ENCODE measurements around the gene STIM1.
"Not testable (repeated sequence)": the region's sequence is repeated elsewhere in the genome, so short reads cannot be mapped to it uniquely, and the experiment has no call there.

Gene STIM1

DNA sequence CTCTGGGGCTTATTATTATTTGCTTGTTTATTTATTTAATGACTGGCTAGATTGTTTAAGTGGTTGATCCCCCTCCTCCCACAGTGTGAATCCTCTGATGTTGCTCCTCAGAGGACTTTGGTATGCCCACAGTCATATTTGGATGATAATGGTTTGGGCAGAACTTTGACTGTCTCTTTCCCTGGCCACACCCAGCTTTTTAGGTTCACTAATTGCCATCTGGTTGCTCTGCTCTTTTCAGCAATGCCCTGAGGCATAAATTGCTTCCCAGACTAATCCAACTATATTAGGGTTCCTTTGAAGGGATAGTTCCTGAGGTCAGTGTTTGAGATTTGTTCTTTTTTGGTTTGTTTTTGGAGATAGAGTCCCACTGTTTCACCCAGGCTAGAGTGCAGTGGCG lies 139.8 kb downstream of the STIM1 start:
- Histone ChIP-seq H3K36me3 (ENCODE audit: control insufficient read depth in 5 of 5, insufficient read depth in 5 of 5, low read length in 5 of 5) (no peaks in the 10 kb centered on the region), H3K4me1 (ENCODE audit: control insufficient read depth in 5 of 5, insufficient read depth in 5 of 5, low read length in 5 of 5) (peaks cover 2 to 16% (median 14%) of the 10 kb centered on the region in 5 donors), H3K27me3 (ENCODE audit: control insufficient read depth in 5 of 5, insufficient read depth in 4 of 5, low read length in 5 of 5) (no peaks in the 10 kb centered on the region), H3K4me3 (ENCODE audit: low read depth in 1 of 5, low read length in 5 of 5) (no peak overlapping the region), H3K27ac (ENCODE audit: low read depth, low read length) (no peak overlapping the region), H3K9me3 (ENCODE audit: control insufficient read depth in 5 of 5, low read length in 5 of 5) (peaks cover 0 to 6% (median 0%) of the 10 kb centered on the region in 5 donors), H3K9ac (ENCODE audit: low read length in 5 of 5) (no peak overlapping the region)

- no peak overlapping the region for H3K27ac ChIP-seq (ENCODE audit: low read depth, low read length)
- H3K4me3 ChIP-seq (ENCODE audit: low read depth in 1 of 5, low read length in 5 of 5) = no peak overlapping the region
- peaks cover 0 to 5% (median 0%) of the 10 kb centered on the region in 5 donors for H3K9me3 ChIP-seq (ENCODE audit: control insufficient read depth in 5 of 5, low read length in 5 of 5)
- no peaks in the 10 kb centered on the region for H3K27me3 ChIP-seq (ENCODE audit: control insufficient read depth in 5 of 5, insufficient read depth in 4 of 5, low read length in 5 of 5)
- H3K4me1 ChIP-seq (ENCODE audit: control insufficient read depth in 5 of 5, insufficient read depth in 5 of 5, low read length in 5 of 5) = peaks cover 2 to 16% (median 14%) of the 10 kb centered on the region in 5 donors
- no peaks in the 10 kb centered on the region for H3K36me3 ChIP-seq (ENCODE audit: control insufficient read depth in 5 of 5, insufficient read depth in 5 of 5, low read length in 5 of 5)
- H3K9ac ChIP-seq (ENCODE audit: low read length in 5 of 5) = peak overlapping the region in 1 of 5 donors; percentile 35
Measured at GRCh38 chr11:3995949-3996554, 140.6 kb downstream of the STIM1 start.

DNA sequence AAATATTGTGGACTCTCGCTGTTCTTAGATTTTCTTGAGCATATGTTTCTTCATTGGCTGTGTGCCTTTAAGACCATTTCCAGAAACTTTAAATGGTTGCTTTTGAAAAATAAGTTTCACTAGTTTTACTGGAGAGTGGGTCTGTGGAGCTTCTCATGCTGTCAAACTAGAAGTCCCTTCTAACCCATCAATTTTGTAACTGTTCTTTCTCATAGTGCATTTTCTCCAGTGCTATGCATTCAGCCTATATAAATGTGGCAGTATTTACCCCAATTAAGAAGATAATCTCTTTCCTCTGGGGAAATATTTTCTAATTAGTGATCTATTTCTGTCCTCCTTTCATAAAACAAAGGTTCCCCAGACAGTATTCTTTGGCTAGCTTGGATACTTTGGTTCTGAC lies 141.2 kb downstream of the STIM1 start:
- peaks cover 2 to 16% (median 14%) of the 10 kb centered on the region in 5 donors for H3K4me1 ChIP-seq (ENCODE audit: control insufficient read depth in 5 of 5, insufficient read depth in 5 of 5, low read length in 5 of 5)
- H3K27me3 ChIP-seq (ENCODE audit: control insufficient read depth in 5 of 5, insufficient read depth in 4 of 5, low read length in 5 of 5) = no peaks in the 10 kb centered on the region
- peak overlapping the region in 1 of 5 donors; percentile 35 for H3K9ac ChIP-seq (ENCODE audit: low read length in 5 of 5)
- no peak overlapping the region for H3K27ac ChIP-seq (ENCODE audit: low read depth, low read length)
- H3K9me3 ChIP-seq (ENCODE audit: control insufficient read depth in 5 of 5, low read length in 5 of 5) = peaks cover 0 to 5% (median 0%) of the 10 kb centered on the region in 5 donors
- H3K4me3 ChIP-seq (ENCODE audit: low read depth in 1 of 5, low read length in 5 of 5) = no peak overlapping the region
- H3K36me3 ChIP-seq (ENCODE audit: control insufficient read depth in 5 of 5, insufficient read depth in 5 of 5, low read length in 5 of 5) = no peaks in the 10 kb centered on the region

GRCh38 chr11:4004753-4005152 lies 149.3 kb downstream of the STIM1 start:
- not testable (repeated sequence) for H3K36me3 ChIP-seq (ENCODE audit: control insufficient read depth in 5 of 5, insufficient read depth in 5 of 5, low read length in 5 of 5); H3K4me3 ChIP-seq (ENCODE audit: low read depth in 1 of 5, low read length in 5 of 5); H3K9me3 ChIP-seq (ENCODE audit: control insufficient read depth in 5 of 5, low read length in 5 of 5); H3K4me1 ChIP-seq (ENCODE audit: control insufficient read depth in 5 of 5, insufficient read depth in 5 of 5, low read length in 5 of 5); H3K9ac ChIP-seq (ENCODE audit: low read length in 5 of 5); H3K27ac ChIP-seq (ENCODE audit: low read depth, low read length); H3K27me3 ChIP-seq (ENCODE audit: control insufficient read depth in 5 of 5, insufficient read depth in 4 of 5, low read length in 5 of 5)

DNA sequence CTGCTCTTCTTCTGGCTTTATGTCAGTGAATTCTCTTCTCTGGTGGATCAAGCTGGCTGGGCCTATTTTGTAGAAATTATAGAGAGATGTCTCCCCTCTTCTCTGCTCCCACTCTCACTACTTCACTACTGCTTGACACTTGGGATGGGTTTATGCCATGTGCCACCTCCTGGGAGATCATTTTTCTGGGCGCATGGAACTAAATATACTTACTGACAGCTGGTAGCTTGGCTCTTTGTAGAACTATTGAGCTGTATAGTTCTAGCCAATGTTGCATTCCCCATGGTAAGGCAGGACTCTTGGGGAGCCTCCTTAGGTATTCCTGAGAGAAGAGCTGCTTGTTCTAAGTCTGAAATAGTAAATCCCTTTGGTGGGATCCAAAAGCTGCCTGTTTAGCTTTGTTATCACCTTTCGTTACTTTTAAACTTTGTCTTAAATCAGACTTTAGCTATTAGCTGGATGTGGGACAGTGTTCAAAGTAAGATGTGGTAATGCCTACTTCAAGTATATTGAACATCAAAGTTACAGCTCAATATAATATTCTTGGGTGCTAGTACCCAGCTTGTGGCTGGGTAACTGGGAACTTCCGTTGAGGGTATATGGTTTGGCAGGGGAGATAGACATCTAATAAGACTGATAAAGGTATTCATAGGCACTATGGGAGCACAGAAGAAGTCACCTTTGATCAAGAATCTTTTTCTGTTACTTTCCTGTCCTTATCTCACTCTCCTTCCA lies 151.6 kb downstream of the STIM1 start:
- Histone ChIP-seq H3K4me3 (ENCODE audit: low read depth in 1 of 5, low read length in 5 of 5) (no peak overlapping the region), H3K4me1 (ENCODE audit: control insufficient read depth in 5 of 5, insufficient read depth in 5 of 5, low read length in 5 of 5) (peaks cover 0 to 3% (median 0%) of the 10 kb centered on the region in 5 donors), H3K9ac (ENCODE audit: low read length in 5 of 5) (no peak overlapping the region)

DNA sequence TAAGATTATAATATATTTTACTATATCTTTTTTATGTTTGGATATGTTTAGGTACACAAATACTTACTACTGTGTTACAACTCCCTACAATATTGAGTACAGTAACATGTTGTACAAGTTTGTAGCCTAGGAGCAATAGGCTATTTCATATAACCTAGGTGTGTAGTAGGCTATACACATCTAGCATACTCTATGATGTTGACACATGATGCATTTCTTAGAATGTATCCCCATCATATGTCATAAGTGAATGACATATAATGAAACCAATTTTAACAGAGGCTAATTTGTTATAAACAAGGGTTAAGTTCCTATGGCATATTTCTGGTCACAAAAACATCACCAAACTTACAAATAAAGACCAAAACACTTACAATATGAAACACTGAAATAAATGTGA lies 152.7 kb downstream of the STIM1 start:
- Histone ChIP-seq H3K9ac (ENCODE audit: low read length in 5 of 5) (no peak overlapping the region), H3K4me1 (ENCODE audit: control insufficient read depth in 5 of 5, insufficient read depth in 5 of 5, low read length in 5 of 5) (peaks cover 0 to 3% (median 0%) of the 10 kb centered on the region in 5 donors), H3K4me3 (ENCODE audit: low read depth in 1 of 5, low read length in 5 of 5) (no peak overlapping the region), H3K9me3 (ENCODE audit: control insufficient read depth in 5 of 5, low read length in 5 of 5) (no peaks in the 10 kb centered on the region), H3K27me3 (ENCODE audit: control insufficient read depth in 5 of 5, insufficient read depth in 4 of 5, low read length in 5 of 5) (no peaks in the 10 kb centered on the region), H3K27ac (ENCODE audit: low read depth, low read length) (no peak overlapping the region), H3K36me3 (ENCODE audit: control insufficient read depth in 5 of 5, insufficient read depth in 5 of 5, low read length in 5 of 5) (no peaks in the 10 kb centered on the region)

More for the DNA sequence above, 151.6 kb downstream of the STIM1 start:
- H3K27ac ChIP-seq (ENCODE audit: low read depth, low read length) = no peak overlapping the region
- no peaks in the 10 kb centered on the region for H3K27me3 ChIP-seq (ENCODE audit: control insufficient read depth in 5 of 5, insufficient read depth in 4 of 5, low read length in 5 of 5)
- H3K36me3 ChIP-seq (ENCODE audit: control insufficient read depth in 5 of 5, insufficient read depth in 5 of 5, low read length in 5 of 5) = no peaks in the 10 kb centered on the region
- no peaks in the 10 kb centered on the region for H3K9me3 ChIP-seq (ENCODE audit: control insufficient read depth in 5 of 5, low read length in 5 of 5)

- not testable (repeated sequence) for H3K4me3 ChIP-seq (ENCODE audit: low read depth in 1 of 5, low read length in 5 of 5); H3K9ac ChIP-seq (ENCODE audit: low read length in 5 of 5); H3K9me3 ChIP-seq (ENCODE audit: control insufficient read depth in 5 of 5, low read length in 5 of 5); H3K36me3 ChIP-seq (ENCODE audit: control insufficient read depth in 5 of 5, insufficient read depth in 5 of 5, low read length in 5 of 5); H3K27ac ChIP-seq (ENCODE audit: low read depth, low read length); H3K27me3 ChIP-seq (ENCODE audit: control insufficient read depth in 5 of 5, insufficient read depth in 4 of 5, low read length in 5 of 5); H3K4me1 ChIP-seq (ENCODE audit: control insufficient read depth in 5 of 5, insufficient read depth in 5 of 5, low read length in 5 of 5)
Measured at GRCh38 chr11:4016602-4017001, 161.1 kb downstream of the STIM1 start.

GRCh38 chr11:4017129-4017528 lies 161.7 kb downstream of the STIM1 start:
- no peaks in the 10 kb centered on the region for H3K27me3 ChIP-seq (ENCODE audit: control insufficient read depth in 5 of 5, insufficient read depth in 4 of 5, low read length in 5 of 5)
- H3K4me1 ChIP-seq (ENCODE audit: control insufficient read depth in 5 of 5, insufficient read depth in 5 of 5, low read length in 5 of 5) = no peaks in the 10 kb centered on the region
- H3K9me3 ChIP-seq (ENCODE audit: control insufficient read depth in 5 of 5, low read length in 5 of 5) = no peaks in the 10 kb centered on the region
- H3K9ac ChIP-seq (ENCODE audit: low read length in 5 of 5) = no peak overlapping the region
- H3K27ac ChIP-seq (ENCODE audit: low read depth, low read length) = no peak overlapping the region
- H3K36me3 ChIP-seq (ENCODE audit: control insufficient read depth in 5 of 5, insufficient read depth in 5 of 5, low read length in 5 of 5) = no peaks in the 10 kb centered on the region
- no peak overlapping the region for H3K4me3 ChIP-seq (ENCODE audit: low read depth in 1 of 5, low read length in 5 of 5)

- H3K27me3 ChIP-seq (ENCODE audit: control insufficient read depth in 5 of 5, insufficient read depth in 4 of 5, low read length in 5 of 5) = no peaks in the 10 kb centered on the region
- no peak overlapping the region for H3K4me3 ChIP-seq (ENCODE audit: low read depth in 1 of 5, low read length in 5 of 5)
- H3K9ac ChIP-seq (ENCODE audit: low read length in 5 of 5) = no peak overlapping the region
- no peaks in the 10 kb centered on the region for H3K36me3 ChIP-seq (ENCODE audit: control insufficient read depth in 5 of 5, insufficient read depth in 5 of 5, low read length in 5 of 5)
- no peaks in the 10 kb centered on the region for H3K4me1 ChIP-seq (ENCODE audit: control insufficient read depth in 5 of 5, insufficient read depth in 5 of 5, low read length in 5 of 5)
- no peak overlapping the region for H3K27ac ChIP-seq (ENCODE audit: low read depth, low read length)
- H3K9me3 ChIP-seq (ENCODE audit: control insufficient read depth in 5 of 5, low read length in 5 of 5) = no peaks in the 10 kb centered on the region
Measured at GRCh38 chr11:4018641-4019040, 163.2 kb downstream of the STIM1 start.

DNA sequence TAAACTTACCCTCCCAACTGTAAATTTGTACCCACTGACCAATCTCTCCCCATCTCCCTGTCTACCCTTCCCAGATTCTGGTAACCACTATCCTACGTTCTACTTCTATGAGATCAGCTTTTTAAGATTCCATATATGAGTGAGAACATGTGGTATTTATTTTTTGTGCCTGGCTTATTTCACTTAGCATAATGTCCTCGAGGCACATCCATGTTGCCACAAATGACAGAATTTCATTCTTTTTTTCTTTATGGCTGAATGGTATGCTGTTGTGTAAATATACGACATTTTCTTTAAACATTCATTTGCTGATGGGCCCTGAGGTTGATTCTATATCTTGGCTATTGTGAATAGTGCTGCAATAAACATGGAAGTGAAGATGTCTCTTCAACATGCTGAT lies 164.4 kb downstream of the STIM1 start:
- H3K4me3 ChIP-seq (ENCODE audit: low read depth in 1 of 5, low read length in 5 of 5) = no peak overlapping the region
- H3K9me3 ChIP-seq (ENCODE audit: control insufficient read depth in 5 of 5, low read length in 5 of 5) = no peaks in the 10 kb centered on the region
- H3K27ac ChIP-seq (ENCODE audit: low read depth, low read length) = no peak overlapping the region
- H3K27me3 ChIP-seq (ENCODE audit: control insufficient read depth in 5 of 5, insufficient read depth in 4 of 5, low read length in 5 of 5) = no peaks in the 10 kb centered on the region
- peaks cover 0 to 4% (median under 1%) of the 10 kb centered on the region in 5 donors for H3K4me1 ChIP-seq (ENCODE audit: control insufficient read depth in 5 of 5, insufficient read depth in 5 of 5, low read length in 5 of 5)
- H3K9ac ChIP-seq (ENCODE audit: low read length in 5 of 5) = no peak overlapping the region
- H3K36me3 ChIP-seq (ENCODE audit: control insufficient read depth in 5 of 5, insufficient read depth in 5 of 5, low read length in 5 of 5) = peaks cover 0 to 3% (median 0%) of the 10 kb centered on the region in 5 donors
